ELF-1 (cell line): ENCODE data around the gene ARHGAP15.

Experiments
- DNase-seq: peaks from one replicate; pipeline ENCODE4 v3.0.0-alpha.2; 2016; ENCODE audit warnings: low read depth, low spot score

The ARHGAP15 gene

GRCh38 chr2:143574069-143574468 is 444.9 kb downstream of the ARHGAP15 start:
- no peak for DNase-seq

- DNase-seq, result no peak
Measured at GRCh38 chr2:143575340-143575739, 446.1 kb downstream of the ARHGAP15 start.

GRCh38 chr2:143577489-143577888 is 448.3 kb downstream of the ARHGAP15 start:
- DNase-seq, result no peak

GRCh38 chr2:143579456-143579855 is 450.2 kb downstream of the ARHGAP15 start:
- no peak for DNase-seq

- DNase-seq, result no peak
Measured at GRCh38 chr2:143581134-143581533, 451.9 kb downstream of the ARHGAP15 start.

GRCh38 chr2:143582046-143582747 is 453.0 kb downstream of the ARHGAP15 start:
- no peak for DNase-seq

GRCh38 chr2:143584936-143585335 is 455.7 kb downstream of the ARHGAP15 start:
- no peak for DNase-seq

GRCh38 chr2:143586119-143586518 is 456.9 kb downstream of the ARHGAP15 start:
- no peak for DNase-seq

- no peak for DNase-seq
Measured at GRCh38 chr2:143588746-143589145, 459.5 kb downstream of the ARHGAP15 start.

- no peak for DNase-seq
Measured at GRCh38 chr2:143594161-143594560, 464.9 kb downstream of the ARHGAP15 start.

GRCh38 chr2:143594745-143595144 is 465.5 kb downstream of the ARHGAP15 start:
- DNase-seq, result no peak

- no peak for DNase-seq
Measured at GRCh38 chr2:143600116-143600515, 470.9 kb downstream of the ARHGAP15 start.

- no peak for DNase-seq
Measured at GRCh38 chr2:143601828-143602227, 472.6 kb downstream of the ARHGAP15 start.

GRCh38 chr2:143603035-143603655 is 473.9 kb downstream of the ARHGAP15 start:
- DNase-seq, result peak; percentile 48

GRCh38 chr2:143603846-143604565 is 474.8 kb downstream of the ARHGAP15 start:
- DNase-seq, result no peak

GRCh38 chr2:143604566-143604959 is 475.3 kb downstream of the ARHGAP15 start:
- DNase-seq, result no peak

GRCh38 chr2:143607231-143608062 is 478.2 kb downstream of the ARHGAP15 start:
- DNase-seq, result peak; percentile 16

- no peak for DNase-seq
Measured at GRCh38 chr2:143608063-143608423, 478.8 kb downstream of the ARHGAP15 start.

- no peak for DNase-seq
Measured at GRCh38 chr2:143608758-143609157, 479.5 kb downstream of the ARHGAP15 start.

GRCh38 chr2:143611336-143611735 is 482.1 kb downstream of the ARHGAP15 start:
- no peak for DNase-seq

GRCh38 chr2:143615562-143615961 is 486.3 kb downstream of the ARHGAP15 start:
- no peak for DNase-seq

GRCh38 chr2:143616452-143616851 is 487.2 kb downstream of the ARHGAP15 start:
- DNase-seq, result no peak
